ENCODE measurements around the gene ANXA4. TPM values are rescaled to one million over a fixed set of nuclear protein-coding genes. Genes with fewer than 3 reads are reported as not detected.

The ANXA4 gene
- total RNA-seq, 1 donor from 2014 or later: 73.6 TPM

DNA sequence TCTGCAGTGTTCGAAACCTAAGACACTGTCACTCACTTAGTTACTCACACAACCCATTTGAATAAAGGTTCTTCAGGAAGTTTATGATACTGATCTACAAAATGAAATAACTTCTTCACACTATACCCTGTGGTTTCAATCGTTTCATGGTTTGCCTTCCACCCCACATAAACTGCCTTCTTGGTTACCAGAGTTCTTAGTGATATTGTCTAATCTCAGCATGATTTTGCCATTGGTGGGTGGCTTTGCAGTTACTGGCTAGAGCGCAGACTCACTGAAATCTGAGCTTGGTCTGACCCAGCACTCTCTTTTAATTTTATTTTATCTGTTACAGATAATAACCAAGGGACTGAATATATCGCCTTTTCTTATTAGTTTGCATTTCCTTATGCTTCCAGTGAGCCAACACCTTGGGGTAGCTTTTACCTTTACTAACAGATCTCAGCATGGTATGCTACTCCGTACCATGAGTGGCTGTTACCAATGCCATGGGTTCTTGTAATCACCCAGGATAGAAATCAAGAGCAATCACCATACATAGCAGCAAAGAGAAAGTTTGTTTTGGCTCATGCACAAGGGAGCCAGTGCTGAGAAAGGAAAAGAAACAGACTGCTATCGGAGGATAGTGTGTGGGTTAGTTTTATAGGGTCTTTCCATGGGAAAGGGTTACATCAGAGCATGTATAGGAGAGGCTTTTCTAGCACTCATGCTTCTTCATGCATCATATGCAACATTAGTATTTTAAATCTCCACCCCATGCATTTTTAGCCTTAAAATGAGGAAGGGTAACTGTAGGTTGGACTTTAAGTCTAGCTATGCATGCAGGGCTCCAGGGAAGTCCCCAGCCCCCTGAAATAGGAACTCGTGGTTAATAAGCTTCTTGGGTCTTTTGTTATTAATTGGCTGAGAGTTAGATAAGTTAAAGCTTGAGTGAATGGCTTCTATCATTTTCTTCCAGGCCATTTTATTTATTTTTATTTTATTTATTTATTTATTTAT, 33.3 kb downstream of the ANXA4 start:
- TF ChIP-seq, protein P1, sequence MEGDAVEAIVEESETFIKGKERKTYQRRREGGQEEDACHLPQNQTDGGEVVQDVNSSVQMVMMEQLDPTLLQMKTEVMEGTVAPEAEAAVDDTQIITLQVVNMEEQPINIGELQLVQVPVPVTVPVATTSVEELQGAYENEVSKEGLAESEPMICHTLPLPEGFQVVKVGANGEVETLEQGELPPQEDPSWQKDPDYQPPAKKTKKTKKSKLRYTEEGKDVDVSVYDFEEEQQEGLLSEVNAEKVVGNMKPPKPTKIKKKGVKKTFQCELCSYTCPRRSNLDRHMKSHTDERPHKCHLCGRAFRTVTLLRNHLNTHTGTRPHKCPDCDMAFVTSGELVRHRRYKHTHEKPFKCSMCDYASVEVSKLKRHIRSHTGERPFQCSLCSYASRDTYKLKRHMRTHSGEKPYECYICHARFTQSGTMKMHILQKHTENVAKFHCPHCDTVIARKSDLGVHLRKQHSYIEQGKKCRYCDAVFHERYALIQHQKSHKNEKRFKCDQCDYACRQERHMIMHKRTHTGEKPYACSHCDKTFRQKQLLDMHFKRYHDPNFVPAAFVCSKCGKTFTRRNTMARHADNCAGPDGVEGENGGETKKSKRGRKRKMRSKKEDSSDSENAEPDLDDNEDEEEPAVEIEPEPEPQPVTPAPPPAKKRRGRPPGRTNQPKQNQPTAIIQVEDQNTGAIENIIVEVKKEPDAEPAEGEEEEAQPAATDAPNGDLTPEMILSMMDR (IDR thresholded peaks at IDR 0.05; ENCODE audit: insufficient read depth, low read length, poor library complexity, severe bottlenecking): no peak
- no peak for DNase-seq (ENCODE audit: low read depth)

GRCh38 chr2:69776886-69777785, 35.2 kb downstream of the ANXA4 start:
- Histone ChIP-seq H3K4me3 (ENCODE audit: low read depth, low read length) (no peak overlapping the region), H3K27me3 (ENCODE audit: control insufficient read depth, insufficient read depth, low read length) (no peaks in the 10 kb centered on the region), H3K36me3 (ENCODE audit: control insufficient read depth, insufficient read depth, low read length) (no peaks in the 10 kb centered on the region)
- no peak for DNase-seq (ENCODE audit: low read depth)
- TF ChIP-seq, protein P1 (IDR thresholded peaks at IDR 0.05; ENCODE audit: insufficient read depth, low read length, poor library complexity, severe bottlenecking): no peak

More for the DNA sequence above, 33.3 kb downstream of the ANXA4 start:
- Histone ChIP-seq H3K4me3 (ENCODE audit: low read depth, low read length) (no peak overlapping the region), H3K27me3 (ENCODE audit: control insufficient read depth, insufficient read depth, low read length) (no peaks in the 10 kb centered on the region), H3K36me3 (ENCODE audit: control insufficient read depth, insufficient read depth, low read length) (no peaks in the 10 kb centered on the region)

- no peak for DNase-seq (ENCODE audit: low read depth)
- Histone ChIP-seq H3K4me3 (ENCODE audit: low read depth, low read length) (no peak overlapping the region), H3K36me3 (ENCODE audit: control insufficient read depth, insufficient read depth, low read length) (no peaks in the 10 kb centered on the region), H3K27me3 (ENCODE audit: control insufficient read depth, insufficient read depth, low read length) (no peaks in the 10 kb centered on the region)
- TF ChIP-seq, protein P1 (IDR thresholded peaks at IDR 0.05; ENCODE audit: insufficient read depth, low read length, poor library complexity, severe bottlenecking): no peak
These were observed 35.8 kb downstream of the ANXA4 start for GRCh38 chr2:69777786-69778105.

DNA sequence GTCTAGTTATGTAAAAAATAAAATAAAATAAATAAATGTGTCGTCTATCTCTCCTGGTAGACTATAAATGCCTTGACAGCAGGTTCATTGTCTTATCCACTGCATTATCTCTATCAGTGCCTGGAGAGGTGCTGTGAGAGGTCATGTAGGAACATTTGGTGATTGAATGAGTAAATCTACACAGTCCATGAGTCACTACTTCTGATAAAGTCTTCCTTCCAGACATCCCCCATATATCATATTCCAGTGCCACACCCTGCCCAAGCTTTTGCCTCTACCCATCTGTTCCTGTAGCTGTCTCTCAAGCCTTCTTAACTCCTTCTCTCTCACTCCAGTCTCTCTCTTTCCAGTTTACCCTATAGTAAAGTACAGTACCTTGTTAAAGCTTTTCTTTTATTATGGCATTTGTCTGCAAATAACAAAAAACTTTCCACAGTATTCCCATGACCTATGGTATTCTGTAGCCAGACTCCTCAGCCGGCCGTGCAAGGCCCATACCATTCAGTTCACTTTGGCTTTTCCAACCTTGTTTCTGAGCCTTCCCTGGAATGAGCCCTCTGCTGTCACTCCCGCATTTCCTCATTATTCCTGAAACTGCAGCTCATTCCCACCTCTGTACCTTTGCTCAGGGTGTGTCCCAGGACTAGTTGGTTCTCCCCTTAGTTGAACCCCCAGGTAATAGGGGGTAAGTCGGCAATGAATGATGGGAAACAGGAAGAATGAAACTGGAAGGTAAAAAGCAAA, 37.5 kb downstream of the ANXA4 start:
- no peak overlapping the region for H3K4me3 ChIP-seq (ENCODE audit: low read depth, low read length)

GRCh38 chr2:69780921-69781320, 39.0 kb downstream of the ANXA4 start:
- no peak overlapping the region for H3K4me3 ChIP-seq (ENCODE audit: low read depth, low read length)
- DNase-seq (ENCODE audit: low read depth): no peak
- no peaks in the 10 kb centered on the region for H3K36me3 ChIP-seq (ENCODE audit: control insufficient read depth, insufficient read depth, low read length)
- no peaks in the 10 kb centered on the region for H3K27me3 ChIP-seq (ENCODE audit: control insufficient read depth, insufficient read depth, low read length)
- TF ChIP-seq, protein P1 (IDR thresholded peaks at IDR 0.05; ENCODE audit: insufficient read depth, low read length, poor library complexity, severe bottlenecking): no peak

More for the DNA sequence above, 37.5 kb downstream of the ANXA4 start:
- Histone ChIP-seq H3K27me3 (ENCODE audit: control insufficient read depth, insufficient read depth, low read length) (no peaks in the 10 kb centered on the region), H3K36me3 (ENCODE audit: control insufficient read depth, insufficient read depth, low read length) (no peaks in the 10 kb centered on the region)
- no peak for DNase-seq (ENCODE audit: low read depth)
- TF ChIP-seq, protein P1 (IDR thresholded peaks at IDR 0.05; ENCODE audit: insufficient read depth, low read length, poor library complexity, severe bottlenecking): no peak

Data from kidney epithelial cell (primary cell).